HG02981 (cell line): ENCODE data around the gene TNFRSF19.

Experiments used
- ATAC-seq: cut with Tn5 transposase; IDR thresholded peaks from one replicate; pipeline ENCODE4 v1.9.1; 2021; ENCODE audit warnings: mild to moderate bottlenecking, moderate library complexity; ENCODE audit not compliant: unreplicated experiment

TNFRSF19 gene

GRCh38 chr13:23707674-23708073, 137.5 kb downstream of the TNFRSF19 start:
- no peak for ATAC-seq

- ATAC-seq = no peak
Measured at GRCh38 chr13:23709536-23709935, 139.3 kb downstream of the TNFRSF19 start.

DNA sequence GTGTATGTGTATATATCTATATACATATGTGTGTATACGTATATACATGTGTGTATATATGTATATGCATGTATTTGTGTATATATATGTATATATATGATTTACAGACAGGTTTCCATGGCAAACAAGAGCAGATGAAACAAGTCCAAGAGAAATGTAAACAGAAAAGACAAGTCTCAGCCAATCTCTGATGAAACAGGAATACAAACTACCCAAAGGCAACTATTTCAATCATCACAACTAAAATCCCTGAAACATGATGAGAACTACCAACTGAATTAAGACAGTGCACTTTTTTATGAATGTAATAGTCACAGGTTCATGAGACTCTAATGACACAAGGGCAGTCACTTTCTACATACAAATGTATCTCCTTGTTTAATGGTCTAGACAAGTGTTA, 140.2 kb downstream of the TNFRSF19 start:
- no peak for ATAC-seq

DNA sequence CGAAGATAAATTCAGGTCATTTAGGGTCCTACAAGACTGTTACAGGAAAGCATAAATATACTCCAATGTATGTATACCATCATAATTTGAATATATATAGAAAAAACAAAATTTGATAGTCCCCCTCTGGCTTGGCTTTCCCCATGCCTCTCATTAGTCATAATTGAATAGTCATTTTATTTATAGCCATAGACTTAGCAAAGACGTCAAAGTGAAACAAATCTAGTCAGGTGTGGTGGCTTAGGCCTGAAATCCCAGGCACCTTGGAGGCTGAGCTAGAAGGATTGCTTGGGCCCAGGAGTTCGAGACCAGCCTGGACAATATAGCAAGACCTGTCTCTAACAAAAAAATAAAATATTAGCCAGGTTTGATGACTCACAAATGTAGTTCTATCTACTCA, 141.1 kb downstream of the TNFRSF19 start:
- no peak for ATAC-seq

DNA sequence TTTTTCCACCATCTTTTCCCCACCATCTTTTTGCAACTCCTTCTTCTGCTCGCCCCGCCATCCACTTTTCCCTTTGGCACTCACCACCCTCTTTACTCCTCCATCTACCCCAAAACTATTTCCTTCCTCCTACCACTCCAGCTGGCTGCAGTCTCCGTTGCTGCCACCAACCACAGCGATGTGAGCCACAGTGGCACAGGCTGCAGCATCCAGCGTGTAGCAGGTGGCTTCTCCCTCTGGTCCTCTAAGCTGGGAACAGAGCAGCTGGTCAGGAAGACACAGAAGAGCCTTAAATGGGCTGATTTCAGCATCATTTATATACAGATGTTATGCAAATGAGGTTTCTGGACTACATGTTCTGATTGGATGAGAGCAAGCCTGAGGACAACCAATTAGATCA, 144.5 kb downstream of the TNFRSF19 start:
- no peak for ATAC-seq

GRCh38 chr13:23715092-23715761, 145.0 kb downstream of the TNFRSF19 start:
- ATAC-seq = no peak

DNA sequence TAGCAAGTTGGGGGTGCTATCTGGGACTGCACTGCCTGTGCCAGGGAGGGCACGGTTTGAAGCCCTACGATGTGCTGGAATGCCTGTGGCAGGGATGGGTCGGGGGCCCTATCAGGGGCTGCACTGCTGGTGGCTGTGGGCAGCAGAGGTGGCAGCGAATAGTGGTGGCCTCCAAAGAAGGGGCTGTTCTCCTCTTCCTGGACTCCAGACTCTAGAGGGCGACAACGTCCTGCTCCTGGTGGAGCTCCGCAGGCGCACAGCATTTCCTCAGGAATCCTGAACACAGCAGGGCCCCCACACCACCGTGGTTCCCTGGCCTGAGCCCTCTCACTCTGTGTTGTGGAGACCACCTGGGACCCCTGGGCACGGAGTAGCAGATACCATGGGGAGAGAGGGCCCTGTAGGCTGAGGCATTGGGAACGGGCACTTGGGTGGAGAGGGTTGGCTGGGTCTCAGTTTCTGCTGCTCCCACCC, 145.6 kb downstream of the TNFRSF19 start:
- ATAC-seq = no peak

DNA sequence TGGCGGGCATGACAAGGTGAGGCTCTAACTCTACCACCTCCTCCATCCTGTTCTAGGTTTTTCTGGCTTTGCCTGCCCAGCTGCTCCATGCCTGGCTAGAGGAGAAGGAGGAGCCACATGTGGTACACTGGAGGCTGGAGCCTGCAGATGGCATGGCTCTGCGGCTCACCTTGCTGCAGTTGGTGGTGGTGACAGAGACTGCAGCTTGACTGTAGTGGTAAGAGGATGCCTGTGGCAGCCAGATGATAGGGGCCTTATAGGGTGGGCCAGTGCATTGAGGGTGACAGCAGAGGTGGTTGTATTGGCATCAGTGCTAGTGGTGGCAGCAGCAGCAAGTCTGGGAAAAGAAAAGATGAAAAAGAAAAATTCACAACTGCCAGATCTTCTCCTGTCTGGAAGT, 146.2 kb downstream of the TNFRSF19 start:
- no peak for ATAC-seq

DNA sequence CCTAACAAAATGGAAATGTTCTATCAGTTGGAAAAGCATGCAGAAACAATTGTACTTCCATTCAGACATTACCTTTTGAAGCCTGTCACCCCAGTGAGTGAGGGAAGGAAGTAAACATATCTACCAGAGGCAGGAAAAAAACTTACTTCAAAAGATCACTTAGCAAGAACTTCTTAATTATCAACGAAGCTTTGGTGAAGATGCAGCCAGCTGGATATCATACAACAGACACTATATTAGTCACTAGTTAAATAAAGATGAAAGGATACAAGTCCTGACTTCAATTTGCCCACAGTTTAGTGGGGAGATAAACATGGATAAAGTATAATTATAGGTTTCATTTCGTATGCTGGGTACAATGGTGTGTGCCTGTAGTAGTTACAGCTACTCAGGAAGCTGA, 148.8 kb downstream of the TNFRSF19 start:
- ATAC-seq = no peak

DNA sequence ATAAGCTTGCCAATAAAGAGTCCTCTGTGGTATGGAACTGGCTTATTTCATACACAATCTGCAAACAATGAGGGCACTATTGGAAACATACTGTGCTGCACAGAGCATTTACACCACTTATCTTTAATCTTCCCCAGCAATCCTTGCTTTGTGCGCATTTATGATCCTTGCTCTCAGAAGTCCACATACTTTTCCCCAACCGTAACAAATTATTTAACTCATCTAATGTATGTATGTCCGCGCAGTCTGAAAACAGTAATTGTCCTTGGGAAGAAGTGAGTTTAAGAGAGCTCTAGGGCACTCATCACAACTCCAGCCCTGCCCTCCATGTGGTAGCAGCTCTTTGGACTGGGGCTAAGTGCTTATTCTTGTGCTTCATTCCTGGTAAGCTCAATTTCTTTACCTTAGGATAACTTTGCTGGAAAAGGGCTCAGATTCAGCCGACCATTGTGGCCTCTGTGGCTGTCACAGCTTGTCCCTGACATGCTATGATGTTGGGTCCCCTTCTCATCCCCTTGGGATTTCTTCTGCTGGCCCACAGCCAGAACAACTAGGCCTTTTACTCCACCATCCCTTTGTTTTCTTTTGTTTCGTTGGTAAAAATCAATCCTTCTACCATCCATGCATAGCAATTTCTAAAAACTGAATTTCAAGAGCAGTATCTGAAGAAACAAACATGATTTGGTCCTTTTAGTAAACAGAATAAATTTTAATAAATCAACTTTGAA, 152.7 kb downstream of the TNFRSF19 start:
- no peak for ATAC-seq

DNA sequence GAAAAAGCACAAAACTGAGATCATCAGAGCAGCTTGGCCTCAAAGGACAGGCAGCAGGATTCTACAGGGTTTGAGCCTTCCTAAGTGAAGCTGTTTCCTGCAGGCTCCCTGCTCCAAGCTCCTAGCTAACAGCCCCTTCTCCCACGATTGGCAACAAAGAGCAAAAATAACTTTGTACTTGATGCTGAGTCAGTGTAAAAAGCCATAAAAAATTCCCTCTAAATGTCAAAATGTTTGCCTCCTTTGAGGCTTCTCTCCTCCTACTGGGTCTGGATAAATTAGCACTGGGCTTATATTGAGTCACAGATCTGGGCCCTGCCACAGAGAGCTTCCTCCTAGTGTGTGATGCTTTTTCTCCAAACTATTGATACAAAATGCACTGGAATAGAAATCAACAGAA, 153.3 kb downstream of the TNFRSF19 start:
- ATAC-seq = no peak

DNA sequence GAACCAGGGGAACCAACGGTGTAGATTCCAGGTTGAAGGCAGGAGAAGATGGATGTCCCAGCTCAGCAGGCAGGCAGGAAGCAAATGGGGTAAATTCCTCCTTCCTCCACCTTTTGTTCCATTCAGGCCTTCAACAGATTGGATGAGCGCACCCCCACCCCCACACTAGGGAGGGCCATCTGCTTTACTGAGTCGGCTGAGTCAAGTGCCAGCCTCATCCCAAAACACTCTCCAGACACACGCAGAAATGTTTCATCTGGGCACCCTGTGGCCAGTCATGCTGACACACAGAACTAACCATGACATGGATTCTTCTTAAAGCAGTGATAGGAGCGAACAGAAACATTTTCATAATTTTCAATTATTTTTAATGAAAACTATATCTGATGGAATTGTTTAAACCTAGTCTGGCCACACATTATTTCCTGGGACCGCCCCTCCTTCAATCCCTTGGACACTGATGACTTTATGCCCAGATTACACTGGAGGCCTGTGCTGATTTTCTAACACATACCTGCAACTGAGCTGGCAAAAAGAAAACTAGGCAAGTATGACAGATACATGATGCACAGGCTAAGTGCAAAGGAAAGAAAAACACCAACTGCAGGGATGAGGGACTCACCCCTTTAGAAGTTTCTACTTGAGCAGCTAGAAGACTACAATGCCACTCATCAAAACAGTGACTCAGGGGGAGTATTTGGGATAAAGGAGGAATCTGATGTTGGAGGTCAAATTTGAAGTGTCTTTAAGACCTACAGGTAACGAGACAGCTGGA, 154.2 kb downstream of the TNFRSF19 start:
- ATAC-seq = no peak
